Small intestine (tissue), 7 donors: ENCODE data around the gene MAP6. TPM values are rescaled to one million over a fixed set of nuclear protein-coding genes. Genes with fewer than 3 reads are reported as not detected.

Experiments used
- DNase-seq, 2 donors: peaks; one replicate each; pipeline versions ENCODE4 v3.0.0 to v3.0.0-alpha.2; 2013
- FAIRE-seq: peaks from 2 replicates; lab custom pipeline; 2012; peaks lifted over from hg19 to GRCh38; lab: Jason Lieb, UNC
- H3K27ac ChIP-seq, 3 donors: one replicate each; pipeline ENCODE4 v1.5.1; 2013; ENCODE audit warnings: low read length in 2 of 3, mild to moderate bottlenecking in 2 of 3, control low read depth in 1 of 3, inconsistent platforms in 1 of 3, low read depth in 1 of 3, moderate library complexity in 1 of 3
- H3K27me3 ChIP-seq, 3 donors: one replicate each; pipeline ENCODE4 v1.6.1; 2013; ENCODE audit warnings: low read length in 3 of 3, inconsistent platforms in 1 of 3; ENCODE audit not compliant: control insufficient read depth in 3 of 3, insufficient read depth in 3 of 3
- H3K36me3 ChIP-seq, 3 donors: one replicate each; pipeline ENCODE4 v1.6.1; 2013; ENCODE audit warnings: low read length in 3 of 3, inconsistent platforms in 1 of 3, low read depth in 1 of 3, mild to moderate bottlenecking in 1 of 3, moderate library complexity in 1 of 3; ENCODE audit not compliant: control insufficient read depth in 3 of 3, insufficient read depth in 2 of 3
- H3K4me1 ChIP-seq, 3 donors: one replicate each; pipeline ENCODE4 v1.6.1; 2013; ENCODE audit warnings: low read length in 2 of 3, inconsistent platforms in 1 of 3, low read depth in 1 of 3, mild to moderate bottlenecking in 1 of 3, moderate library complexity in 1 of 3; ENCODE audit not compliant: control insufficient read depth in 3 of 3, insufficient read depth in 2 of 3
- H3K4me3 ChIP-seq, 3 donors: one replicate each; pipeline ENCODE4 v1.5.1; 2013; ENCODE audit warnings: low read length in 3 of 3, control low read depth in 1 of 3, inconsistent platforms in 1 of 3, low read depth in 1 of 3, mild to moderate bottlenecking in 1 of 3, moderate library complexity in 1 of 3
- H3K9me3 ChIP-seq, 2 donors: one replicate each; pipeline ENCODE4 v1.6.1; 2013; ENCODE audit warnings: low read depth in 1 of 2, low read length in 1 of 2; ENCODE audit not compliant: control insufficient read depth in 2 of 2, insufficient read depth in 1 of 2
- WGBS, 3 donors: extraction: QIAGEN DNeasy Blood & Tissue Kit; methylation state at CpG; one replicate each; pipeline ENCODE4 v1.1.7; 2013; 5-methylcytosine and 5-hydroxymethylcytosine counted together
- polyA plus RNA-seq, 4 donors: library from polyadenylated mRNA; stranded (reverse) in 3 of 4; unstranded in 1 of 4; fragments of 200-250 nt in 3 of 4; fragments of 120-200 nt in 1 of 4; gene quantifications; one replicate each; pipeline versions ENCODE4 v1.2.1 to v1.2.3, GENCODE V29; 2013
- donor health status: healthy with polysubstance abuse.
- donor health status: control.
- donor health status: control.
- donor health status: Bipolar disorder and iron deficiency.
- donor health status: healthy.

The MAP6 gene
- polyA plus RNA-seq, 4 donors, result 0.54 to 2.9 (median 2.5) TPM; not detected in 1

DNA sequence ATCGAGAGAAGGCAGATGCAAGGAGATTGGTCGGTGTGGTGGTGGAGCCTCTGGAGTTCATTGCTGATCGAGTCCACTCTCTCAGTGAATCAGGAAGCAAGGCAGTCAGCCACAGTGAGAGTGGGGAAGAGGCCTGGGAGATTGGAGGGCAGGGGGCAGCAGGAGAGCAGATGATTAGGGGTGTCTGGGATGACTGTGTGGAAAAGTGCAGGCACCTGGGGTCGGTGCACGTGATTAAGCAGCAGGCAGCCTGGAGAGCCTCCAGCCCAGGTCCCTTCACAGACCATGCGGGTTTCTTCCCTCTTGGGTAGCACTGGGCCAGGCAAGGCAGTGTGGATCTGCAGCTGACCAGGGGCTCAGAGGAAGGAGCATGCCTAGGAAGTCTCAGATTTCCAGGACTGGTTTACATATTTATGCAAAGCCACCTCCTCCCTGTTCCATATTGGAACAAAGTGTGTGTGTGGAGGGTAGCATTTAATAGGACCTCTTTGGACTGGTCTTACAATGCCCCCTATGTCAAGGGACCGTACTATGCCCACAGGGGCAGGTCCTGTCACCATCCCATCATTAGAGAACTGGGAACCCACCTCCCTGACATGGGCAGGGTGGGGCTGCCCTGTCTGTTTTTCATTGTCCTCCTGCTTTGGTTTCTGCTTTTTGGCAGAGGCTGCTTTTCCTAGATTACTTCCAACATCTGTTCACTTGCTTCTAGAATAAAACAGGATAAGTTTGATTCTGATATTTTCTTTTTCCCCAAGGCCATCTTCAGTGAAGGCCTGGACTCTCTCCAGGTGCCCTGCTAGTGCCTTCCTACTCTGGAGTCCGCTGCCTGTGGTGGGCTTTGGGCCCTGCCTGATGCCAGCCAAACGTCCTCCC lies 129.1 kb downstream of the MAP6 start:
- Histone ChIP-seq H3K9me3 (no peaks in the 10 kb centered on the region), H3K27ac (no peak overlapping the region), H3K36me3 (no peaks in the 10 kb centered on the region), H3K4me3 (no peak overlapping the region), H3K27me3 (no peaks in the 10 kb centered on the region), H3K4me1 (peaks cover 0 to 8% (median 0%) of the 10 kb centered on the region in 3 donors)
- no peak for FAIRE-seq
- no peak for DNase-seq
- WGBS, 3 donors, result 78 to 87% (median 84%) methylated on average over 9 of the region's 9 CpGs

DNA sequence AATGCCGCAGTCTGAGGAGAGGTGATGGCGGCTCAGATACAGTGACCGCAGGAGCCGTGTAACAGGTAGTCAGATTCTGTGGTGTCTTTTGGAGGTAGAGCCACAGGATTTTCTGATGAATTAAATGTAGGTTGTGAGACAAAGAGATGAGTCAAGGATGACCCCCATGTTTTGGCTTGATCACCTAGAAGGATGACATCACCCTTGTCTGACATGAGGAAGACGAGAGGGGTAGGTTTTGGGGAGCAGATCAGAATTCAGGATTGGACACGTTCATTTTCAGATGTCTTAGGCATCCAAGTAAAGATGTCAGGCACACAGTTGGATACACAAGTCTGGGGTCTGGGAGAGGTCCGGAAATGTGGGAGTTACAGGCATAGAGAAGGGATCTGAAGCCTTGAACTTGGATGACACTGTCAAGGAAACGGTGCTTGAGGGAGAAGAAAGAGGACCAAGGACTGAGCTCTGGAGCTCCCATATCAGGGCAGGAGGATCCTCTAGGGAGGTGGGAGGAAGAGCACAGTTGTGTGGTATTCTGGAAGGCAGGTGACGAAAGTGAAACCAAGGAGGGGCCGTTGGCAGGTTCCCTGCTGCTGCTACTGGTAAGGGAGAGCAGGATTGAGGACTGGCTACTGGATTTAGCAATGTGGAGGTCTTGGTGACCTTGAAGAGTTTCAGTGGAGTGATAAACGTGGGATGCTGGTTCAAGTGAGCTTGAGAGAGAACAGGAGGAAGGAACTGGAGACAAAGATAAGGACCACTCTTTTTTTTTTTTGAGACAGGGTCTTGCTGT lies 130.5 kb downstream of the MAP6 start:
- DNase-seq (peak in 1 of 2 donors; percentile 57), FAIRE-seq (no peak)
- peaks cover 0 to 12% (median 0%) of the 10 kb centered on the region in 3 donors for H3K4me1 ChIP-seq
- no peaks in the 10 kb centered on the region for H3K9me3 ChIP-seq
- H3K27ac ChIP-seq, result no peak overlapping the region
- H3K36me3 ChIP-seq, result no peaks in the 10 kb centered on the region
- no peak overlapping the region for H3K4me3 ChIP-seq
- no peaks in the 10 kb centered on the region for H3K27me3 ChIP-seq
- WGBS, 3 donors, result 63 to 71% (median 69%) methylated on average over 11 of the region's 11 CpGs

GRCh38 chr11:75537740-75538139 lies 131.1 kb downstream of the MAP6 start:
- 81 to 82% (median 82%) methylated on average over 5 of the region's 5 CpGs for WGBS, 3 donors

More at GRCh38 chr11:75537740-75538139, 131.1 kb downstream of the MAP6 start:
- no peak overlapping the region for H3K27ac ChIP-seq
- H3K4me1 ChIP-seq, result peaks cover 0 to 12% (median 0%) of the 10 kb centered on the region in 3 donors
- H3K4me3 ChIP-seq, result no peak overlapping the region
- no peak for FAIRE-seq
- H3K36me3 ChIP-seq, result no peaks in the 10 kb centered on the region
- no peaks in the 10 kb centered on the region for H3K27me3 ChIP-seq
- H3K9me3 ChIP-seq, result no peaks in the 10 kb centered on the region
- no peak for DNase-seq

Other genes starting within 250 kb of the MAP6 start
- under 1 TPM in 2 of 4 donors, not detected in 2; 0.81 to 0.97 TPM for gene KLHL35, start 235.8 kb downstream of the MAP6 start, polyA plus RNA-seq
- gene GDPD5, start 143.1 kb downstream of the MAP6 start, polyA plus RNA-seq, result 10 to 100 TPM in 1 of 4 donors, 1 to 10 TPM in 3; 1.1 to 82.7 (median 6.1) TPM
- gene SERPINH1, start 106.8 kb downstream of the MAP6 start, polyA plus RNA-seq, result 100 to 1,000 TPM in 1 of 4 donors, 10 to 100 TPM in 1, 1 to 10 TPM in 2; 8.1 to 151 (median 33.6) TPM
- 100 to 1,000 TPM; 112 to 243 (median 145) TPM for gene MOGAT2, start 48.8 kb upstream of the MAP6 start, polyA plus RNA-seq
- 10 to 100 TPM in 3 of 4 donors, 1 to 10 TPM in 1; 5.8 to 97.5 (median 16.4) TPM for gene DGAT2, start 99.7 kb upstream of the MAP6 start, polyA plus RNA-seq
- 10 to 100 TPM in 1 of 4 donors, 1 to 10 TPM in 3; 5.4 to 13.2 (median 7.1) TPM for gene UVRAG, start 146.2 kb upstream of the MAP6 start, polyA plus RNA-seq